ENCODE data around the gene B3GNT3. TPM values are rescaled to one million over a fixed set of nuclear protein-coding genes. Genes with fewer than 3 reads are reported as not detected.

Gene B3GNT3
- total and polyA plus RNA-seq, 2 of the 8 experiments (the other 6 are each of a cell fraction or from before 2014, with no cell fraction given) = 1.5 TPM

- ChIA-PET POLR2A (ENCODE audit: partially characterized antibody) (interaction anchor here (0.5 to 12.5 kb wide), 6 partner anchors 12 to 591 kb away, joined by 3 to 133 read pairs (median 3); partner anchors contain the start of gene RPL18A), CTCF (ENCODE audit: partially characterized antibody) (interaction anchor here (0.6 to 2.1 kb wide), 8 partner anchors 9 to 668 kb away, joined by 3 to 8 read pairs (median 4); partner anchors contain the start of gene RPL18A)
- Histone ChIP-seq H3K18ac (ENCODE audit: extremely low read depth, low read length) (no peak overlapping the region), H3K23me2 (ENCODE audit: low read depth, low read length) (peaks cover 14% of the 10 kb centered on the region), H3K9me3 (ENCODE audit: insufficient read depth in 2 of 2, low read depth in 1 of 2, low read length in 1 of 2) (no peaks in the 10 kb centered on the region), H3K4me1 (replicated peaks in 1 of 4; ENCODE audit: control insufficient read depth in 3 of 4, insufficient read depth in 4 of 4, low read length in 3 of 4) (peaks cover 0 to 16% (median 4%) of the 10 kb centered on the region in 4 experiments; a peak in 5 of 7 replicates), H2BK20ac (ENCODE audit: low read length) (no peak overlapping the region), H3K23ac (ENCODE audit: insufficient read length) (no peak overlapping the region), H3K27me3 (replicated peaks in 1 of 4; ENCODE audit: control insufficient read depth in 3 of 4, extremely low read depth in 1 of 4, insufficient read depth in 3 of 4, low read length in 3 of 4) (peaks cover 0 to 14% (median 5%) of the 10 kb centered on the region in 4 experiments; a peak in 5 of 7 replicates), H4K91ac (replicated peaks; ENCODE audit: insufficient read length, low read length) (no peak overlapping the region), H3K36me3 (ENCODE audit: control insufficient read depth in 2 of 4, insufficient read depth in 4 of 4, low read length in 3 of 4) (no peaks in the 10 kb centered on the region), H3K56ac (replicated peaks; ENCODE audit: insufficient read length, low read depth, low read length) (no peak overlapping the region), H2AFZ (ENCODE audit: low read length) (no peak overlapping the region), H3K27ac (ENCODE audit: low read depth, low read length) (no peak overlapping the region), H2BK120ac (replicated peaks; ENCODE audit: low read depth, low read length) (no peak overlapping the region), H3K14ac (ENCODE audit: insufficient read length) (no peak overlapping the region), H3K4ac (replicated peaks; ENCODE audit: insufficient read length, low read depth, low read length) (no peak overlapping the region), H2BK12ac (ENCODE audit: low read depth, low read length) (0 out of 2 replicates have a peak overlapping the region, but pooled peaks have one; percentile 9), H2BK15ac (ENCODE audit: low read length) (no peak overlapping the region; the same call in 1 of the 2 replicates), H3K4me3 (ENCODE audit: extremely low read depth in 1 of 4, insufficient read depth in 2 of 4, low read depth in 3 of 4, low read length in 4 of 4) (no peak overlapping the region), H2AK5ac (ENCODE audit: low read depth, low read length) (no peak overlapping the region), H3K79me1 (ENCODE audit: low read depth, low read length) (no peaks in the 10 kb centered on the region), H3K9ac (replicated peaks in 1 of 4; ENCODE audit: extremely low read depth in 1 of 4, low read depth in 3 of 4, low read length in 3 of 4) (no peak overlapping the region), H4K5ac (ENCODE audit: insufficient read length, low read depth, low read length) (no peak overlapping the region), H4K8ac (ENCODE audit: extremely low read depth, insufficient read depth, low read length) (no peak overlapping the region), H3K79me2 (ENCODE audit: control insufficient read depth in 1 of 2, insufficient read depth in 2 of 2, low read length in 2 of 2) (no peaks in the 10 kb centered on the region), H2BK5ac (ENCODE audit: low read depth, low read length) (no peak overlapping the region), H4K20me1 (replicated peaks in 1 of 2; ENCODE audit: control insufficient read depth in 1 of 2, insufficient read depth in 2 of 2, low read length in 2 of 2) (peaks cover 0 to 3% of the 10 kb centered on the region in 2 experiments), H3K4me2 (ENCODE audit: insufficient read depth in 1 of 2, low read depth in 2 of 2, low read length in 2 of 2) (peak overlapping the region in 1 of 2 experiments; percentile 66; a peak in 2 of 4 replicates)
- DNase-seq (ENCODE audit: low read depth in 1 of 2, low spot score in 2 of 2) (no peak), FAIRE-seq (no peak)
- no peak for TF ChIP-seq SIX5 (IDR thresholded peaks at IDR 0.05; ENCODE audit: low read depth, low read length)
- TF ChIP-seq KDM1A (IDR thresholded peaks at IDR 0.05; ENCODE audit: borderline replicate concordance, low read length) = peak; percentile 80; the same call in 1 of the 2 replicates
- no peak for TF ChIP-seq CHD2 (IDR thresholded peaks at IDR 0.05; ENCODE audit: low read length)
- 84% methylated on average over 9 of the region's 9 CpGs; no CpG with 5 or more reads in 1 of the 2 experiments for WGBS, 2 experiments (ENCODE audit: extremely low coverage in 1 of 2, insufficient coverage in 1 of 2, insufficient read length in 1 of 2, insufficient replicate concordance in 2 of 2, low coverage in 1 of 2, low lambda C conversion rate in 2 of 2, missing lambda C conversion rate in 1 of 2)
Measured at GRCh38 chr19:17843292-17843827, 48.4 kb downstream of the B3GNT3 start.
